Uterus (tissue), 4 donors: ENCODE results near the gene PHF13. TPM values are rescaled to one million over a fixed set of nuclear protein-coding genes. Genes with fewer than 3 reads are reported as not detected.

ENCODE experiments used
- DNase-seq, 2 donors: peaks; one replicate each; pipeline ENCODE4 v3.0.0-alpha.2; 2019 to 2020
- H3K27ac ChIP-seq, 2 donors: fragments of 200-600 bp; sonication (generic); 1 replicate in 1 of 2; 2 replicates in 1 of 2; pipeline ENCODE4 v1.5.1; 2016 to 2018
- H3K27me3 ChIP-seq, 2 donors: fragments of 200-600 bp; sonication (generic); one replicate each; pipeline ENCODE4 v1.5.1; 2018 to 2019; ENCODE audit warnings: control low read depth in 1 of 2
- H3K36me3 ChIP-seq, 2 donors: fragments of 200-600 bp; sonication (generic); one replicate each; pipeline ENCODE4 v1.5.1; 2019; ENCODE audit warnings: control low read depth in 1 of 2
- H3K4me1 ChIP-seq, 2 donors: fragments of 200-600 bp; sonication (generic); one replicate each; pipeline ENCODE4 v1.5.1; 2018 to 2019; ENCODE audit warnings: control low read depth in 1 of 2
- H3K4me3 ChIP-seq, 2 donors: fragments of 200-600 bp; sonication (generic); 1 replicate in 1 of 2; 2 replicates in 1 of 2; pipeline ENCODE4 v1.5.1; 2018 to 2019; ENCODE audit warnings: mild to moderate bottlenecking in 1 of 2
- H3K9me3 ChIP-seq, 2 donors: fragments of 200-600 bp; sonication (generic); one replicate each; pipeline ENCODE4 v1.5.1; 2019; ENCODE audit warnings: control low read depth in 1 of 2
- CTCF ChIP-seq, 4 experiments: fragments of 200-600 bp in 2 of 4; fragments of 450-650 bp in 2 of 4; sonication (generic) in 2 of 4; IDR thresholded peaks; one replicate each; pipeline ENCODE4 v1.5.1; 2016 to 2019; ENCODE audit warnings: antibody characterized with exemption in 4 of 4, mild to moderate bottlenecking in 2 of 4, moderate library complexity in 1 of 4
- POLR2A ChIP-seq, 2 donors: fragments of 450-650 bp; IDR thresholded peaks; one replicate each; pipeline ENCODE4 v1.6.1; 2016; ENCODE audit warnings: antibody characterized with exemption in 2 of 2, mild to moderate bottlenecking in 1 of 2, moderate library complexity in 1 of 2
- intact Hi-C: fragments of 100-400 bp; cut with DNase I; formaldehyde crosslinking; loops from one replicate; pipeline ENCODE4 v1.15.1; 2023; ENCODE audit warnings: low total_unique reads
- total RNA-seq, 4 donors: library from RNA; depleted of rRNA in 3 of 4; stranded (reverse); fragments of >200 nt in 3 of 4; gene quantifications; one replicate each; pipeline versions ENCODE4 v1.1.0 to v1.2.4, GENCODE V29; 2014 to 2023
- donor health status: DM: yes; HTN: yes; CAD: no.

PHF13 gene
- total RNA-seq, 4 donors from 2014 or later: 1.8 to 29.6 (median 15.0) TPM

GRCh38 chr1:6591644-6592043 lies 21.9 kb upstream of the PHF13 start:
- no peaks in the 10 kb centered on the region for H3K9me3 ChIP-seq
- no peaks in the 10 kb centered on the region for H3K36me3 ChIP-seq
- no peaks in the 10 kb centered on the region for H3K27me3 ChIP-seq
- no peak for DNase-seq
- H3K27ac ChIP-seq: no peak overlapping the region
- peaks cover 3% of the 10 kb centered on the region in 2 donors for H3K4me1 ChIP-seq
- intact Hi-C loops: no loop called here
- TF ChIP-seq CTCF (IDR thresholded peaks at IDR 0.05) (no peak), POLR2A (IDR thresholded peaks at IDR 0.05) (no peak)
- H3K4me3 ChIP-seq: no peak overlapping the region

- Histone ChIP-seq H3K27ac (no peak overlapping the region), H3K4me1 (peaks cover 9 to 10% of the 10 kb centered on the region in 2 donors), H3K4me3 (no peak overlapping the region), H3K36me3 (no peaks in the 10 kb centered on the region), H3K27me3 (no peaks in the 10 kb centered on the region), H3K9me3 (no peaks in the 10 kb centered on the region)
- TF ChIP-seq CTCF (IDR thresholded peaks at IDR 0.05) (no peak), POLR2A (IDR thresholded peaks at IDR 0.05) (no peak)
- DNase-seq: no peak
- intact Hi-C loops: no loop called here
Observed at GRCh38 chr1:6592441-6592840, 21.1 kb upstream of the PHF13 start.

GRCh38 chr1:6592865-6593593 lies 20.5 kb upstream of the PHF13 start:
- no peaks in the 10 kb centered on the region for H3K27me3 ChIP-seq
- H3K27ac ChIP-seq: no peak overlapping the region
- no peak for DNase-seq
- H3K4me1 ChIP-seq: peaks cover 12 to 15% of the 10 kb centered on the region in 2 donors
- no peaks in the 10 kb centered on the region for H3K36me3 ChIP-seq
- H3K9me3 ChIP-seq: no peaks in the 10 kb centered on the region
- intact Hi-C loops: no loop called here
- no peak overlapping the region for H3K4me3 ChIP-seq
- TF ChIP-seq POLR2A (IDR thresholded peaks at IDR 0.05): no peak
- no peak for TF ChIP-seq CTCF (IDR thresholded peaks at IDR 0.05)

- Histone ChIP-seq H3K27me3 (no peaks in the 10 kb centered on the region), H3K9me3 (no peaks in the 10 kb centered on the region), H3K4me3 (no peak overlapping the region), H3K4me1 (peaks cover 12 to 21% of the 10 kb centered on the region in 2 donors), H3K27ac (no peak overlapping the region), H3K36me3 (no peaks in the 10 kb centered on the region)
- no peak for DNase-seq
- TF ChIP-seq CTCF (IDR thresholded peaks at IDR 0.05) (no peak), POLR2A (IDR thresholded peaks at IDR 0.05) (no peak)
- intact Hi-C loops: no loop called here
Observed at GRCh38 chr1:6593810-6594209, 19.7 kb upstream of the PHF13 start.

GRCh38 chr1:6594977-6595740 lies 18.4 kb upstream of the PHF13 start:
- peaks cover 15 to 31% of the 10 kb centered on the region in 2 donors for H3K4me1 ChIP-seq
- no peak overlapping the region for H3K27ac ChIP-seq
- H3K4me3 ChIP-seq: no peak overlapping the region
- TF ChIP-seq POLR2A (IDR thresholded peaks at IDR 0.05): no peak
- TF ChIP-seq CTCF (IDR thresholded peaks at IDR 0.05): no peak
- no peaks in the 10 kb centered on the region for H3K9me3 ChIP-seq
- H3K36me3 ChIP-seq: no peaks in the 10 kb centered on the region
- intact Hi-C loops: no loop called here
- no peaks in the 10 kb centered on the region for H3K27me3 ChIP-seq
- DNase-seq: no peak
